K562 (cell line): ENCODE measurements around the gene NSRP1. TPM values are rescaled to one million over a fixed set of nuclear protein-coding genes. Genes with fewer than 3 reads are reported as not detected.

Source experiments
- ATAC-seq: fragments of 200-7000 bp; cut with Tn5 transposase; 3 replicates; pipeline ENCODE4 v1.9.1; 2020; ENCODE audit warnings: moderate library complexity
- BruUV-seq: library from RNA; stranded (reverse); fragments of 400-500 nt; replicated peaks from 2 replicates; lab custom pipeline; 2021; lab: Mats Ljungman, UMichigan
- CTCF ChIA-PET: fragments of 300-600 bp; formaldehyde crosslinking; extraction: SDS; loops from one replicate; lab custom pipeline; 2021; ENCODE audit warnings: low intra/inter-chr PET ratio; lab: Yijun Ruan, JAX
- POLR2A ChIA-PET: fragments of 300-600, 350-650 bp; sonication (Branson Sonifier 250); formaldehyde crosslinking; extraction: SDS; loops from one replicate; lab custom pipeline; 2021; ENCODE audit warnings: antibody characterized with exemption, inconsistent platforms; lab: Yijun Ruan, JAX
- DNase-seq, 4 experiments: peaks; one replicate each; pipeline versions ENCODE4 v3.0.0 to v3.0.0-alpha.2; 2011 to 2018; ENCODE audit warnings: low spot score in 3 of 4, mixed read lengths in 3 of 4; ENCODE audit errors: extremely low read depth in 1 of 4
- FAIRE-seq: peaks from 2 replicates; lab custom pipeline; 2011; peaks lifted over from hg19 to GRCh38; lab: Jason Lieb, UNC
- H2AFZ ChIP-seq: 2 replicates; pipeline ENCODE4 v1.6.0; 2011; ENCODE audit warnings: low read depth, low read length, control low read depth, inconsistent platforms
- H3K27ac ChIP-seq: fragments of 200-600 bp; 3 replicates; pipeline ENCODE4 v1.8.0; 2011; ENCODE audit warnings: low read depth, mild to moderate bottlenecking, control low read depth, inconsistent platforms, low read length, moderate library complexity, mixed read lengths; ENCODE audit errors: extremely low read depth
- H3K27me3 ChIP-seq, 2 experiments: fragments of 300-600 bp in 1 of 2; 2 replicates in 1 of 2; 3 replicates in 1 of 2; pipeline versions ENCODE4 v1.6.0 to v1.8.0; 2011; ENCODE audit warnings: inconsistent platforms in 2 of 2, low read length in 2 of 2, mild to moderate bottlenecking in 1 of 2, mixed read lengths in 1 of 2, moderate library complexity in 1 of 2; ENCODE audit not compliant: control insufficient read depth in 2 of 2, insufficient read depth in 2 of 2
- H3K36me3 ChIP-seq: fragments of 300-600 bp; 3 replicates; pipeline ENCODE4 v1.8.0; 2011; ENCODE audit warnings: mild to moderate bottlenecking, low read length, inconsistent platforms; ENCODE audit not compliant: control insufficient read depth, insufficient read depth
- H3K4me1 ChIP-seq, 2 experiments: fragments of 200-600 bp in 1 of 2; replicated peaks in 1 of 2; 2 replicates in 1 of 2; 3 replicates in 1 of 2; pipeline versions ENCODE4 v1.5.1 to v1.8.0; 2011; ENCODE audit warnings: inconsistent platforms in 2 of 2, low read length in 2 of 2, mild to moderate bottlenecking in 1 of 2, mixed read lengths in 1 of 2, moderate library complexity in 1 of 2; ENCODE audit not compliant: control insufficient read depth in 2 of 2, insufficient read depth in 2 of 2
- H3K4me2 ChIP-seq: 2 replicates; pipeline ENCODE4 v1.6.1; 2011; ENCODE audit warnings: low read length, control low read depth, inconsistent platforms, mixed read lengths; ENCODE audit not compliant: insufficient read depth
- H3K4me3 ChIP-seq: fragments of 200-600 bp; sonication (generic), shearing (Covaris generic); 2 replicates; pipeline ENCODE4 v1.5.1; 2016; ENCODE audit warnings: control low read depth, inconsistent platforms
- H3K79me2 ChIP-seq: fragments of 200-600 bp; 3 replicates; pipeline ENCODE4 v1.8.0; 2011; ENCODE audit warnings: low read length, inconsistent platforms; ENCODE audit not compliant: control insufficient read depth, insufficient read depth
- H3K9ac ChIP-seq, 2 experiments: 2 replicates each; pipeline versions ENCODE4 v1.6.0 to v1.6.1; 2011; ENCODE audit warnings: low read depth in 2 of 2, low read length in 2 of 2, control low read depth in 1 of 2, inconsistent platforms in 1 of 2, mild to moderate bottlenecking in 1 of 2, mixed read lengths in 1 of 2; ENCODE audit not compliant: insufficient read depth in 1 of 2
- H3K9me1 ChIP-seq: one replicate; pipeline ENCODE4 v1.6.0; 2011; ENCODE audit warnings: inconsistent platforms, mild to moderate bottlenecking, low read length, moderate library complexity; ENCODE audit not compliant: control insufficient read depth, insufficient read depth
- H3K9me3 ChIP-seq: replicated peaks from 2 replicates; pipeline ENCODE4 v1.5.1; 2011; ENCODE audit warnings: low read depth, low read length, inconsistent platforms; ENCODE audit not compliant: control insufficient read depth, insufficient read depth
- H4K20me1 ChIP-seq: replicated peaks from 2 replicates; pipeline ENCODE4 v1.6.1; 2011; ENCODE audit warnings: low read length, inconsistent platforms, mixed read lengths; ENCODE audit not compliant: control insufficient read depth, insufficient read depth
- CBX5 ChIP-seq: IDR thresholded peaks from 2 replicates; pipeline ENCODE4 v1.6.1; 2014; ENCODE audit warnings: low read depth, borderline replicate concordance
- FOSL1 ChIP-seq: fragments of 200-800 bp; sonication (Bioruptor generic); conservative IDR thresholded peaks from 2 replicates; pipeline ENCODE4 v1.6.1; 2016; ENCODE audit warnings: missing genetic modification characterization, missing compliant biosample characterization
- MEF2D ChIP-seq: conservative IDR thresholded peaks from 2 replicates; pipeline ENCODE4 v1.6.1; 2016; ENCODE audit warnings: low read depth, missing genetic modification characterization, missing compliant biosample characterization
- NFE2 ChIP-seq: IDR thresholded peaks from 2 replicates; pipeline ENCODE4 v1.6.1; 2014; ENCODE audit warnings: antibody characterized with exemption, low read depth
- RBM15 ChIP-seq: fragments of 200-400 bp; formaldehyde crosslinking; IDR thresholded peaks from 2 replicates; pipeline ENCODE4 v1.6.1; 2018; ENCODE audit warnings: mild to moderate bottlenecking, low read length, moderate library complexity; ENCODE audit not compliant: insufficient read depth
- SUPT5H ChIP-seq: fragments of 450-650 bp; IDR thresholded peaks from 2 replicates; pipeline ENCODE4 v1.6.1; 2016
- TOE1 ChIP-seq, 2 experiments: fragments of 450-650 bp in 1 of 2; sonication (generic) in 1 of 2; formaldehyde crosslinking in 1 of 2; IDR thresholded peaks; 2 replicates each; pipeline versions ENCODE4 v1.7.1 to v1.8.0; 2016 to 2022; ENCODE audit warnings: borderline replicate concordance in 2 of 2, mild to moderate bottlenecking in 2 of 2, antibody characterized with exemption in 1 of 2, inconsistent platforms in 1 of 2, low read depth in 1 of 2, missing genetic modification reagents in 1 of 2, moderate library complexity in 1 of 2
- ZBTB17 ChIP-seq: fragments of 450-650 bp; formaldehyde crosslinking; IDR thresholded peaks from 2 replicates; pipeline ENCODE4 v1.4.0; 2020; ENCODE audit warnings: mild to moderate bottlenecking
- ZBTB26 ChIP-seq: fragments of 450-650 bp; formaldehyde crosslinking; IDR thresholded peaks from 2 replicates; pipeline ENCODE4 v1.4.0; 2022; ENCODE audit warnings: missing genetic modification characterization
- WGBS: fragments of 100-300 bp; shearing (Covaris generic); methylation state at CpG from one replicate; pipeline ENCODE4 v1.1.6; 2016; ENCODE audit warnings: low coverage, mixed read lengths; ENCODE audit not compliant: insufficient coverage; ENCODE audit errors: missing lambda C conversion rate; 5-methylcytosine and 5-hydroxymethylcytosine counted together
- in situ Hi-C: fragments of 300-500 bp; cut with MboI; formaldehyde crosslinking; loops from 4 replicates; pipeline ENCODE4 v1.15.0; 2018; ENCODE audit warnings: inconsistent platforms, mixed read lengths
- intact Hi-C: fragments of 100-400 bp; cut with micrococcal nuclease; formaldehyde crosslinking; loops from 2 replicates; pipeline ENCODE4 v1.14.2; 2022
- polyA plus RNA-seq, 8 experiments: library from polyadenylated mRNA; depleted of rRNA in 4 of 8; stranded (reverse) in 5 of 8; unstranded in 3 of 8; fragments of >200 nt; fragmentation: Nextera tagmentation in 2 of 8; fragmentation: Illumina TruSeq in 1 of 8; extraction: Ambion mirVana in 2 of 8; extraction: Trizol in 1 of 8; gene quantifications; 2 replicates each; pipeline versions ENCODE4 v1.2.1 to v1.2.3, GENCODE V29; 2011 to 2014; ENCODE audit warnings: inconsistent platforms in 1 of 8, missing spikeins in 1 of 8
- total RNA-seq, 7 experiments: library from RNA; depleted of rRNA in 6 of 7; stranded (reverse); fragments of >200 nt in 6 of 7; fragmentation: Illumina TruSeq in 2 of 7; extraction: Trizol in 2 of 7; gene quantifications; 2 replicates each; pipeline versions ENCODE4 v1.2.1 to v1.2.3, GENCODE V29; 2011 to 2021; ENCODE audit warnings: low replicate concordance in 1 of 7
- TF ChIP-seq, protein P1 (sequence below): fragments of 250-450 bp; sonication (Bioruptor Pico); IDR thresholded peaks from 2 replicates; pipeline ENCODE4 v1.8.0; 2021; ENCODE audit warnings: moderate library complexity, mild to moderate bottlenecking, inconsistent platforms

Gene NSRP1
- total and polyA plus RNA-seq, 9 of the 15 experiments (the other 6 are each of a cell fraction or from before 2014, with no cell fraction given), result 18.4 to 68.6 (median 32.7) TPM

DNA sequence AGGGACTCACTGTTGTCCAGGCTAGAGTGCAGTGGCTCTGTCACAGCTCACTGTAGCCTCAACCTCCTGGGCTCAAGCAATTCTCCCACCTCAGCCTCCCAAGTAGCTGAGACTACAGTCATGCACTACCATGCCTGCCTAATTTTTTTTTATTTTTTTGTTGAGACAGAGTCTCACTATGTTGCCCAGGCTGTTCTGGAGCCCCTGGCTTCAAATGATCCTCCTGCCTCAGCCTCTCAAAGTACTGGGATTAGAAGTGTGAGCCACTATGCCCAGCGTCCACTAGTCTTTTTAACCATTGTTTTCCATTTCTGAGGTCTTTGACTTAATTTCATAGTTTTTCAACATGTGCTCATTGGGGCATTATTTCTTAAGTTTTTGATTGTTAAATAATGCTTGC lies 13.5 kb downstream of the NSRP1 start (continued):
- TF ChIP-seq TOE1 (IDR thresholded peaks at IDR 0.05; ENCODE audit: borderline replicate concordance), result no peak
- no peak for TF ChIP-seq TOE1 (CRISPR knock-in tag; IDR thresholded peaks at IDR 0.05; ENCODE audit: borderline replicate concordance, low read depth)
- TF ChIP-seq SUPT5H, result no peak
- no peak for TF ChIP-seq ZBTB26 (CRISPR knock-in tag)
- TF ChIP-seq MEF2D (tag), result no peak
- TF ChIP-seq RBM15, result no peak
- no peak for TF ChIP-seq FOSL1 (tag)

DNA sequence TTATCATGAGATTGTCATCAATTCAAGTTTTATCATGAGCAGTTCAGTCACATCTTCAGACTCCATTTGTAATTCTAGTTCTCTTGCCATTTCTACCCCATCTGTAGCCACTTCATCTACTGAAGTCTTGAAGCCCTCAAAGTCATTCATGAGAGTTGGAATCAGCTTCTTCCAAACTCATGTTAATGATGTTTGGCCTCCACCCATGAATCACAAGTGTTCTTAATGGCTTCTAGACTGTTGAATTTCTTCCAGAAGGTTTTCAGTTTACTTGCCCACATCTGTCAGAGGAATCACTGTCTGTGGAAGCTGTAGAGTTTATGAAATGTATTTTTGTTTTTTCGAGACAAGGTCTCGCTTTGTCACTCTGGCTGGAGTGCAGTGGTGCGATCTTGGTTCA lies 16.0 kb downstream of the NSRP1 start:
- Histone ChIP-seq H3K4me1 (peaks cover 0 to 3% of the 10 kb centered on the region in 2 experiments; a peak in 1 of 5 replicates), H3K9ac (no peak overlapping the region), H3K79me2 (peaks cover 65% of the 10 kb centered on the region), H3K4me3 (no peak overlapping the region), H3K9me1 (no peaks in the 10 kb centered on the region), H3K36me3 (peaks cover 78% of the 10 kb centered on the region), H3K4me2 (no peak overlapping the region), H3K27ac (no peak overlapping the region), H3K27me3 (no peaks in the 10 kb centered on the region), H4K20me1 (no peaks in the 10 kb centered on the region), H3K9me3 (no peaks in the 10 kb centered on the region), H2AFZ (no peak overlapping the region)
- in situ Hi-C loops (no loop called here), intact Hi-C loops (no loop called here)
- DNase-seq, result no peak
- WGBS, result 97% methylated on average over 3 of the region's 3 CpGs
- no TSS peak for BruUV-seq
- ATAC-seq, result no peak
- ChIA-PET POLR2A (interaction anchor here (0.6 to 2.0 kb wide), 3 partner anchors 8 to 432 kb away, joined by 3 to 7 read pairs (median 3); no protein-coding TSS in a partner anchor), CTCF (interaction anchor here (0.6 kb wide), 1 partner anchor 27 kb away, joined by 5 read pairs; no protein-coding TSS in a partner anchor)
- FAIRE-seq, result no peak
- TF ChIP-seq CBX5, result no peak
- no peak for TF ChIP-seq ZBTB17
- no peak for TF ChIP-seq NFE2
- TF ChIP-seq, protein P1, sequence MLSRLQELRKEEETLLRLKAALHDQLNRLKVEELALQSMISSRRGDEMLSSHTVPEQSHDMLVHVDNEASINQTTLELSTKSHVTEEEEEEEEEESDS (CRISPR knock-in tag), result no peak
